HG02840 (cell line): ENCODE measurements around the gene HEATR9.
"Not testable (repeated sequence)": the region's sequence is repeated elsewhere in the genome, so short reads cannot be mapped to it uniquely, and the experiment has no call there.

ENCODE experiments used
- ATAC-seq: cut with Tn5 transposase; IDR thresholded peaks from one replicate; pipeline ENCODE4 v1.9.1; 2021; ENCODE audit warnings: mild to moderate bottlenecking, moderate library complexity, moderate number of reproducible peaks; ENCODE audit not compliant: unreplicated experiment, low FRiP score

HEATR9 gene, protein sequence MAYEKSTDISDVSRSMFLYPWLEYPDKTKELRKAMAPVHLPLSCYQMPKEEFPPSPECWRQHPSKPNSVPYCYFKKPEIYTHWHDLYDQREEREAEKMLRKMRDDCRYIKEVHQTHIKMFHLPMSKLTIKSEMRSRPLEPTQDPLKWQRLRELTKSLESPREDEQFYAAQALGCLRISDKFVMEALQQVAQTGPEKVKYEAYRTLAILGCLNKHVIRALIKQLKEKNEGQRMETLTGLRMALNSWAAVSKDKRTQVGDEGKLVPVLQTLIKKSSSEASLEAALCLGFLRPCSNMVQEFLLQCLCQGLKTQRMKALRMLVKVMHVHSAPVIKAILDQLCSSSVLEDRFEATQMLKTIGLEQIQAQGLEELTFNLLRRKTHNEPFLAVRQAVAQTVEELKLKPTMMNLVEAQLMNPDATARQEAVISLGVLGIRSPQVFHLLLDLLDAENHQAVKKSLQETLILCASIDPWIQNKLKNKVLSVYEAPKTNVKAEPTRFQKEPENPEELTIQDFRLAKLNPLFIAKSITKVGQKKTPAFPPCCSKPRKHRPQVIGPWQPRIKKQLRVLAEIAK

DNA sequence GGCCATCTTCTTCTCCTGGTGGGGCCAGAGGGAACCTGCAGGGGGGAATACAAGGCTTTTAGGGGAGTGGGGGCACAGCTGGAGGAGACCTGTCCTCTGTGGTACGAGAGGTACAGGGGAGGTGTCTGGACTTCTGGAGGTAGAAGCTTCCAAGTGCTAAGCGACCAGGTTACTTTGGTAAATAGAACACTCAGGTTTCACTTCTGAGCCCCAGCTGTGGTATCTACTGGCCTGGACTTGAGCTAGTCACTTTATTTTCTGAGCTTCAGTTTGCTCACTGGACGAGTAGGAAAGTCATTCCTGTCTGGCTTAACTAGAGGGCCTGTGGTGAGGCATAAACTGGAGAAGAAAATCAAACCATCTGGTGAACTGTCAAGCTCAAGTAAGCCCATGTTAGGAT lies at the start of gene HEATR9:
Gene HEATR9 (minus strand): TSS at position 155 of the 400 bp plus-strand sequence. CDS start 149 bp downstream, at position 6.
- no peak for ATAC-seq

DNA sequence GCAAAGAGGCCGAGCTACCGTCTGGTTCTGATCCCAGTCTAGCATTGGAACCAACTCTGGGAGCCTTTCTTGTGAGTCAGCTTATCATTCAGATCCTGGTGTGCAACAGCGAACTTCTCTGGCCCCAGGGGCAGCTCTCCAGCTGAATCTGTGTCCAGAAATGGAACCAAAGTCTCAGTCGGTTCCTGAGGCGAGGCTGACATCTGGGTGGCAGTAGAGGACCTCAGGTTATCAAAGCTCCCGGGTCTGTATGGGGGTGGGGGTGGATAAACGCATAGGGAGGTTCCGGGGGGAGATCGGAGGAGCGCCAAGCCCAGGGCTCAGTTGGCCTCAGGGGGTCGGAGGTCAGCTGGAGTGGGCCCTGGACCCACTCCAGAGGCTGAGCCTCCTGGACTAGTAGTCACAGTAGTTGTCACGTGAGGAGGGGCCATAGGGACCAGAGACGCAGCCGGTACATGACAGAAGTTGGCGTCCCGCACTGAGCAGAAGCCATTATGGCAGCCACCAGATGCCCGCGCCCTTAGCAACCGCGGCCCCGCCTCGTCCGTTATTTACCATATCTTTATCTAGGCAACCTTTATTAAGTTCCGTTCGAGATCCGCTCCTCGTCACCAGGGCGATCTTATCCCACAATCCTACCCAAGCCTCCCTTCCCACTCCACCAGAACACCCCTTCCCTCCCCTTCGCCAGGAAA lies 49.0 kb upstream of the HEATR9 start:
- no peak for ATAC-seq

DNA sequence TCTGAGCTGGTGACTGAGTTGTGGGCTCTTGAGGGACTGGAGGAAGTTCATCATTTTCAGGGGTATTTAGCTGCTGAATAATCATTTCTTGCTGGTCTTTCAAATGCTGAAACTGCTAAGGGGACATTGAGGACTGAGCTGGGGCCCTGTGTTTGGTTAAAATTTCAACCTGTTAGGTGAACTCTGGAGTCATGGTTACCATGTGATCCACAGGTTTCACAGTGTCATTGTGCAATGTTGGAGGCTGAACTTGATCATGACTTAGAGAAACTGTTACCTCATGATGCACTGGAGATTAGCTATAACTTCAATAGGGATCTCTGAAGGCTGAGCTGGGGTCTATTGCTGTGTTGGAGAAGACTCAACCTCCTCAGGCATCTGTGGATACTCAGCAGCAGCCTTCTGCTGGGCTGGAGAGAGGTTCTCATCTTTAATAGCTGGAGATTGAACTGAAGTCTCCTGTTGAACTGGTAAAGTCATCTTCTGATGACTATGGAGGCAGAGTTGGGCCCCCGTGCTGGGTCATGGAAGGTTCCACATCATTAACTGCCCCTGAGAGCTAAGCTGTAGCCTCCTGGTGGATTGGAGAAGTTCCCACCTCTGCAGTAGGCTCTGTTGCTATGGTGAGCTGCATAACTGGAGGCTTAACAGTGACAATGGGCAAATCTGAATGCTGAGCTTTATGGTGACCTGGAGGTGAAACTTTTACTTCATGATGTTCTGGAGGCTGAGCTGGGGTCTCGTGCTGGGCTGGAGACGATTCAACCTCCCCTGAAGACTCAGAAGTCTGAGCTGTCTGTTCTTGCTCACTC lies 46.7 kb upstream of the HEATR9 start:
- ATAC-seq: no peak

DNA sequence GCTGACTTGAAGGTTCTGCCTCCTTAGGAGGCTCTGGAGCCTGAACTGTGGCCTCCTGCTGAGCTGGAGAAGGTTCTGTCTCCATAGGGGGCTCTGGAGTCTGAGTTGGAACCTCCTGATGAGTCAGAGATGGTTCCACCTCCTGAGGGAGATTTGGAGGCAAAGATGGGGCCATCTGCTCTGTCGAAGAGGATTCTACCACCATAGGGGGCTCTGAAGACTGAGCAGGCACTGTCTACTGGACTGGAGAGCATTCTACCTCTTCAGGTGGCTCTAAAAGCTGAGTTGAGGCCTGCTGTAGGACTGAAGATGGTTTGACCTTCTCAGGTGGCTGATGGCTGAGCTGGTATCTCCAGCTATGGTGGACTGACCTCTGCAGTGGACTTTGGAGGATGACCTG lies 45.7 kb upstream of the HEATR9 start:
- no peak for ATAC-seq

DNA sequence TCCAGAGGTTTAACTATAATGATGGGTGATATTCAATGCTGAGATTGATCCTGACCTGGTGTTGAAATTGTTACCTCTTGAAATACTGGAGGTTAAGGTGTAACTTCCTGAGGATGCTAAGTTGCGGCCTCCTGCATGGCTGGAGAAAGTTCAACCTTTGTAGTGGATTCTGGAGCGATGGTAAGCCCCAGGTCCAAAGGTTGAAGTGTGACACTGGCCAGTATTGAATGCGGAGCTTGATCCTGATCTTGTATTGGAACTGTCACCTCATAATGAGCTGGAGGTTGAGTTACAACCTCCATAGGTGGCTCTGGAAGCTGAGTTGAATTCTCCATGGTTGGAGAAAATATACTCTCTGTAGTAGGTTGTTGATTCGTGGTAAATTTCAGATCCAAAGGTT lies 44.9 kb upstream of the HEATR9 start:
- no peak for ATAC-seq

DNA sequence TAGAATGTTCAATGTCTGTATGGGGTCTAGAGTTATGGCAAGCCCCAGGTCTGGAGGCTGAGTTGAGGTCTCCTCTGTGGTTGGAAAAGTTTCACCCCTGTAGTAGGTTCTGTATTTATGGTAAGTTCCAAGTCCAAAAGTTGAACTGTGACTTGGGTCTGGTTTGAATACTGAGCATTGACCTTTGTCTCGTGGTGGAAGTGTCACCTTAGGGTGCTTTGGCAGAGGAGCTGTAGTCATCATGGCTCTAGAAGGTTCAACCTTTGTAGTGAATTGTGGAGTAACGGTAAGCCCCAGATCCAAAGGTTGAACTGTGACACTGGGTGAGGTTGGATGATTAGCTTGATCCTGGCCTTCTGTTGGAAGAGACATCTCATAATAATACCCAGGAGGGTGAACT lies 44.3 kb upstream of the HEATR9 start:
- no peak for ATAC-seq

DNA sequence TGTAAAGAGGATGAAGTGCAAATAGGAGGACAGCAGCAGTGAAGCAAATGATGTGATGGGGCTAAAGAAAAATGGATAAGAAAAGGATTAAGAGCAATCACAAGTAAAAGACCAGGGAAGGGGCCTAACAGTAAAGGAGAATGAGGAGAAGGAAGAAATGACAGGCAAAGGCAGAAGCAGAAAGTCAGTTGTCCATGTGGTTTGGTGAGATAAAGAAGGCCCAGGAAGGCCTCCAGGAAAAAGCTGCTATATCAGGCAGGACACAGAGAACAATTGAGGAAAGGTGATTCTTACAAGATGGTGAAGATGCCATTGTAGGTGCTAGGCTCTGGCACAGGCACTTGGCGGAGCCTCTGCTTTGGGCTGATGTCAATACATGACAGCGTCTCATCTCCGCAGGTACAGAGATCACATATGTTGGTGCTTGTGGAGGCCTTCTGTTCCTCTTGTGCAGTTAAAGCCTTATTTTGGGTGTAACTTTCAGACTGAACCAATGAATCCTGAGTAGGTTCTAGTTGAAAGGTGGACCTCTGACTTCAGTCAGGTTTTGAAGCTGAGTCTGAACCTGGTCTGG lies 43.7 kb upstream of the HEATR9 start:
- no peak for ATAC-seq

DNA sequence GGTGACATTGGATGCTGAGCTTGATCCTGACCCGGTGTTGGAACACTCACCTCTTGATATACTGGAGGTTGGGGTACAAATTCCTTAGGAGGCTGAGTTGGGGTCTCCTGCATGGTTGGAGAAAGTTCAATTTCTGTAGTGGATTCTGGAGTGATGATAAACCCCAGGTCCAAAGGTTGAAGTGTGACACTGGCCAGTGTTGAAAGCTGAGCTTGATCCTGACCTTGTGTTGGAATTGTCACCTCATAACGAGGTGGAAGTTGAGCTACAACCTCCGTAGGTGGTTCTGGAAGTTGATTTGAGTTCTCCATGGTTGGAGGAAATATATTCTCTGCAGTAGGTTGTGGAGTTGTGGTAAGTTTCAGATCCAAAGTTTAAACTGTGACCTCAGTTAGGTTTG lies 40.7 kb upstream of the HEATR9 start:
- no peak for ATAC-seq

DNA sequence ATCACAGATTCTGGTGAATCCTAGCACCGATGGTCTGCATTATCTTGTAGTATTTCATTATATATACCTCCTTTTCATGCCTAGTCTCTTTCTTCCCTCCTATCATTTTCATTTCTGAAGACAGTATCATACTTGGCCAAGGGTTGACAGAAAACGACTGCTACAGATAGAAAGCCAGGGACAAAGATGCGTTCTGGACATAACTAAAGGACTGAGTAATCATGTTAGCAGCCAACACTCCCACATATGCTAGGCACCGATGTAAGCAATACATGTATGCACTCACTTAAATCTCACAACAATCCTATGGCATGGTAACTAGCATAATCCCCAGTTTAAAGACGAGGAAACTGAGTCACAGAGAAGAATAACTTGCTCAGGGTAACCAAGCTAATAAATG lies 39.0 kb upstream of the HEATR9 start:
- no peak for ATAC-seq

DNA sequence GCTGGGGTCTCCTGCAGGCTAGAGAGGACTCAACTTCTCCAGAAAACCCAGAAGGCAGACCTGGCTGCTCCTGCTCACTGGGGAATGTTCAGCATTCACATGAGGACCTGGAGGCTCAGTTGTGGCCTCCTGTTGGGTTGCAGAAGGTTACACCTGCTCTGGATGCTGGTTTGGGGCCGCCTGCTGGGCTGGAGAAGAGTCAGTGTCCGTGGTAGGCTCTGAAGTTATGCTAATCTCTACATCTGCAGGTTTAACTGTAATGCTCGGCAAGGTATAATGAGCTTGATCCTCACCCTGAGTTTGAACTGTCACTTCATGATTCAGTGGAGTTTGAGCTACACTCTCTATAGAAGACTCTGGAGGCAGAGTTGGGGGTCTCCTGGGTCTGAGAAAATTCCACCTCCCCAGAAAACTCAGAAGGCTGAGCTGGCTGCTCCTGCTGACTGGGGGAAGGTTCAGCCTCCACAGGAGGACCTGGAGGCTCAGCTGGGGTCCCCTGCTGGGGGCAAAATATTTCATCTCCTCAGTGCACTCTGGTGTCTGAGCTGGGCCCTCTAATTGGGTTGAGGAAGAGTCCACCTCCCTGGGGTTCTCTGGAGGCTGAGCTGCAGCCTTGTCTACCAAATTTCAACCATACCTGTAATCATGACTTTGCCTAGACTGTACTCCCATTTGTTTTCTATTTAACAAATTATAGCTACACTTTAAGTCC lies 38.4 kb upstream of the HEATR9 start:
- ATAC-seq: no peak

DNA sequence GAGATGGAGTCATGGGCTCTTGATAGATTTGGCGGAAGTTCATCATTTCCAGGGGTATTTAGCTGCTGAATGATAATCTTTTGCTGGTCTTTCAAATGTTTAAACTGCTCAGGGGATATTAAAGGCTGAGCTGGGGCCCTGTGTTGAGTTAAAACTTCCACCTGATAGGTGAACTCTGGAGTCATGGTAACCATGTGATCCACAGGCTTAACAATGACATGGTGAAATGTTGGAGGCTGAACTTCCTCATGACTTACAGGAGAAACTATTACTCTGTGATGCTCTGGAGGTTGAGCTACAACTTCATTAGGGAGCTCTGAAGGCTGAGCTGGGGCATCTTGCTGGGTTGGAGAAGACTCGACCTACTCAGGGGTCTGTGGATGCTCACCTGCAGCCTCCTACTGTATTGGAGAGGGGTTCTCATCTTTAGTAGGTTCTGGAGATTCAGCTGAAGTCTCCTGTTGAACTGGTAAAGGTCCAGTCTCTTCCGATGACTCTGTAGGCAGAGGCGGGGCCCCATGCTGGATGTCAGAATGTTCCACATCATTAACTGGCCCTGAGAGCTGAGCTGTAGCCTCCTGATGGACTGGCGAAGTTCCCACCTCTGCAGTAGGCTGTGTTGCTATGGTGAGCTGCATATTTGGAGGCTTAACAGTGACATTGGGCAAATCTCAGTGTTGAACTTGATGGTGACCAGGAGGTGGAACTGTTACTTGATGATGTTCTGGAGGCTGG lies 37.7 kb upstream of the HEATR9 start:
- ATAC-seq: no peak

DNA sequence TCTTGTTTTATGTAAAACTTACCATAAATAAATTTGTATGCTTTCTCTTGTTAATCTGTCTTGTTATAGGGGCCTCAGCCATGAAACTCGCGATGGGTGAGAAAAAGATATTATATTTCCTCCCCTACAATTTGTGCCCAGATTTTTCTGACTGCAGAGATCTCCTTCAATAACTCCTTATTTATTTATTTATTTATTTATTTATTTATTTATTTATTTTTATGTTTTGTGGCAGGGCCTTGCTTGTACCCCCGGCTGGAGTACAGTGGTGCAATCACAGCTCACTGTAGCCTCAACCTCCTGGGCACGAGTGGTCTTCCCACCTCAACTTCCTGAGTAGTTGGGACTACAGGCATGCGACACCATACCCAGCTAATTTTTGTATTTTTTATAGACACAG lies 34.8 kb upstream of the HEATR9 start:
- no peak for ATAC-seq

DNA sequence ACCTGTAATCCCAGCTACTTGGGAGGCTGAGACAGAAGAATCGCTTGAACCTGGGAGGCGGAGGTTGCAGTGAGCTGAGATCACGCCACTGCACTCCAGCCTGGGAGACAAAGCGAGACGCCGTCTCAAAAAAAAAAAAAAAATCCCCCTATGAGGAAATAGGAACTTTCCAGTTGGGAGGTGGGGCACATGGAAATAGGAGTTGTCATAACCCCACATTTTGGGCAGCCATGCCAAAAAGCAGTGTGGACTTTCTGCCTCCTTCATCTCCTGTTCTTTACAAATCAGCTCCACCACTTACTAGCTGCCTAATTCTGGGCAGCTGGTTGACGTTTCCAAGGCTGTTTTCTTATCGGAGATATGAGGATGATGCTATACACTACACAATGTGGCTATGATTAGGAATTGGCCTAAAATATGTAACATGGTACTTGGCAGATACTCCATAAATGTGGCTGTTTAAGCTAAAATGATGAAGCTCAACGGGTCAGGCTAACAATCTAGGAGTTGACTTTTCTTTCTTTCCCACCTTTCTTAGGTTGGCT lies 33.0 kb upstream of the HEATR9 start:
- no peak for ATAC-seq

DNA sequence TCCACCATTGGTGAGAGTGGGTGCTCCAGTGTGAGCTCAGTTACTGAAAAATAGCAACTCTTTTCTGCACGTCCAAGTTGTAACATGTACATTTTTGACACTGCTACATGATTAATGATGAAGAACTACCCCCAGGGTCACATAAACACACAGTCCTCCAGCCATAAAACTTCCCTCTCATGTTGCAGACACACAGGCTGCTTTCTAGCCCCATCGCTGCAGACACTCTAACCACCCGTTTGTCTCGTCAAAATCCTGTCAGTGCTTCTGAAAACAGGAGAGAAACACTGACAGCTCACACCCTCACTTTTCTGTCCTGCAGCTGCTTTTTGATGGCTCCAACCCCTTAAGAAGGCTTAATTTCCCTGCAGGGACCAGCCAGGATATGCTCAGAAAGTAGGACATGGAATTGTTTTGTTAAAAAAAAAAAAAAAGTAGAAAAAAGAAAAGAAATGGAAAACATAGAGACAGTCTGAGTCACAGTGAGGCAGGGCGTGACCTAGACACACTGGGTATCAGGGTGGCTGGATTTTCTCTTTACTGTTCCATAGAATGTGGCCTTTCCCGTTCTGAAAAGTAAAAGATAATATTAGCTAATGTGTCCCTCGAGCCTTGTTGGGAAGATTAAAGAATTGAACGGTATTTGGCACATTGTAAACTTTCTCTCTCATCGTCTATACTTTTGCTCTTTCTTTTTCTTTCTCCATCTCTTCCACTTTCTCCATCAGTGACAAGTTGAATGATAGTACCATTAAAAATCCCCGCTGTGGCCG lies 32.2 kb upstream of the HEATR9 start:
- ATAC-seq: no peak

DNA sequence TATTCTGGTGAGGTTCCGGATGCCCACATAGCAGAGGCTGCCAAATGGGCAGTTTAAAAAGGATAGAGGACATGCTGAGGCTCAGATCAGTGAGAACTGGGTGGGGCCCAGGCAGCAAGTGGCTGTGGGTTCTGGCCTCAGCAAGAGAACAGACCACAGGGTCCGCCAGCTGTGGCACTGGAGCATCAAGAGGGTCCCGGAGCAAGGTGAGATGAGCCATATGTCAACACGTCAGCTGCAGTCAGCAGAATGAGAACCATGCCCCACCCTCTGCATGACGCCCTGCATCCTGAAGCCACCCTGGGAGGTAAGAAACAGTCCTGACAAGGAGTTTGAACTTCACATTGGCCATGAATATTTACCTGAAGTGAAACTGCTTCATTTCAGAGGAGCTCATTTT lies 31.6 kb upstream of the HEATR9 start:
- no peak for ATAC-seq

DNA sequence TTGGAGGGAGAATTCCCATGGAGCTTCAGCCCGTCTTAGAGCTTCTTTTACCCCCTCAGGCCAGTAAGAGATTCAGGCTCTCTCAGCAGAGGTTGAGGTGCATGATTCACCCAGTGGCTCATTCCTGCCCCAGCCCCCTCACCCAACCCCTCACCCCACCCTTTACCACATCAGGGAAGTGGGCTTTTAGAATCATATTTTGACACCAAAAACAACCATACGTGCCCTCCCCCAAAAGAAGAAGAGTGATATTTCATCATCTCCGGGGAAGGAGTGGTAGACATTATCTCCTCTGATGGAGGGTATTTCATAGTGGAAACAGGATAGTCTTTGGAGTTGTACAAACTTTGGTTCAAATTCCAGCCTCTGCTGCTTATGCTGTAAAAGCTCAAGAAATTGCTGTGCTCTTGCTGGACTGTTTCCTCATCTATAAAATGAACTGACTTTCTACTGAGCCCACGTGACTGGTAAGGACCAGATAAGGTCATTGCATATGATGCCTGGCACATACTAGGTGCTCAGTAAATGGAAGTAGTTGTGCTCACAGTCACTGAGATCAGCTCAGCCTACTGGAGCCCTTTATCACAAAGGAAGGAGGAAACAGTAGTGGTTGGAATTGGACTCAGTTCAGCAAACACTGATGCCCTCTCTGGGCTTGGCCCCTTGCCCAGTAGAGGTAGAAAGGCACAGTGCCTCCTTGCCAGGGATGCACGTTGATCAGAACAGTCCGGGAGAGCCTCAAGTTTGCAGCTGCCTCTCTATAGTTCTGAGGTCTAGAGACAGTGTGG lies 29.8 kb upstream of the HEATR9 start:
- ATAC-seq: no peak

DNA sequence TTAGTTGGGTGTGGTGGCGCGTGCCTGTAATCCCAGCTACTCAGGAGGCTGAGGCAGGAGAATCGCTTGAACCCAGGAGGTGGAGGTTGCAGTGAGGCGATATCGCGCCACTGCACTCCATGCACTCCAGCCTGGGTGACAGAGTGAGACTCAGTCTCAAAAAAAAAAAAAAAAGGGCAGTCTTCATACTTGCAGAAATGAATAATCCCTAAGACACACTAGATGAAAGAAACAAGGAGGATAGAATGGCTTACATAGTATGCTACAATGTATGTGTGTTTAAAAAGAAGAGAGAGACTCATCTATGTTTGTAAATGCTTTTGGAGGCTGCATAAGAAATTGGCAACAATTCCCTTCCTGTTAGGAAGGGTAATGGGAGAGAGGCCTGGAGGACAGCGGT lies 29.1 kb upstream of the HEATR9 start:
- ATAC-seq: not testable (repeated sequence)
